K562 (cell line): ENCODE results near the gene DNAAF3. TPM values are rescaled to one million over a fixed set of nuclear protein-coding genes. Genes with fewer than 3 reads are reported as not detected.
A peak's percentile ranks its signal among the peaks of the same experiment; 100 is the strongest.

Experiments
- ATAC-seq: fragments of 200-7000 bp; cut with Tn5 transposase; 3 replicates; pipeline ENCODE4 v1.9.1; 2020; ENCODE audit warnings: moderate library complexity
- BruUV-seq: library from RNA; stranded (reverse); fragments of 400-500 nt; replicated peaks from 2 replicates; lab custom pipeline; 2021; lab: Mats Ljungman, UMichigan
- CTCF ChIA-PET: fragments of 300-600 bp; formaldehyde crosslinking; extraction: SDS; loops from one replicate; lab custom pipeline; 2021; ENCODE audit warnings: low intra/inter-chr PET ratio; lab: Yijun Ruan, JAX
- POLR2A ChIA-PET: fragments of 300-600, 350-650 bp; sonication (Branson Sonifier 250); formaldehyde crosslinking; extraction: SDS; loops from one replicate; lab custom pipeline; 2021; ENCODE audit warnings: antibody characterized with exemption, inconsistent platforms; lab: Yijun Ruan, JAX
- DNase-seq, 4 experiments: peaks; one replicate each; pipeline versions ENCODE4 v3.0.0 to v3.0.0-alpha.2; 2011 to 2018; ENCODE audit warnings: low spot score in 3 of 4, mixed read lengths in 3 of 4; ENCODE audit errors: extremely low read depth in 1 of 4
- FAIRE-seq: peaks from 2 replicates; lab custom pipeline; 2011; peaks lifted over from hg19 to GRCh38; lab: Jason Lieb, UNC
- H2AFZ ChIP-seq: 2 replicates; pipeline ENCODE4 v1.6.0; 2011; ENCODE audit warnings: low read depth, low read length, control low read depth, inconsistent platforms
- H3K27ac ChIP-seq: fragments of 200-600 bp; 3 replicates; pipeline ENCODE4 v1.8.0; 2011; ENCODE audit warnings: low read depth, mild to moderate bottlenecking, control low read depth, inconsistent platforms, low read length, moderate library complexity, mixed read lengths; ENCODE audit errors: extremely low read depth
- H3K27me3 ChIP-seq, 2 experiments: fragments of 300-600 bp in 1 of 2; 2 replicates in 1 of 2; 3 replicates in 1 of 2; pipeline versions ENCODE4 v1.6.0 to v1.8.0; 2011; ENCODE audit warnings: inconsistent platforms in 2 of 2, low read length in 2 of 2, mild to moderate bottlenecking in 1 of 2, mixed read lengths in 1 of 2, moderate library complexity in 1 of 2; ENCODE audit not compliant: control insufficient read depth in 2 of 2, insufficient read depth in 2 of 2
- H3K36me3 ChIP-seq: fragments of 300-600 bp; 3 replicates; pipeline ENCODE4 v1.8.0; 2011; ENCODE audit warnings: mild to moderate bottlenecking, low read length, inconsistent platforms; ENCODE audit not compliant: control insufficient read depth, insufficient read depth
- H3K4me1 ChIP-seq, 2 experiments: fragments of 200-600 bp in 1 of 2; replicated peaks in 1 of 2; 2 replicates in 1 of 2; 3 replicates in 1 of 2; pipeline versions ENCODE4 v1.5.1 to v1.8.0; 2011; ENCODE audit warnings: inconsistent platforms in 2 of 2, low read length in 2 of 2, mild to moderate bottlenecking in 1 of 2, mixed read lengths in 1 of 2, moderate library complexity in 1 of 2; ENCODE audit not compliant: control insufficient read depth in 2 of 2, insufficient read depth in 2 of 2
- H3K4me2 ChIP-seq: 2 replicates; pipeline ENCODE4 v1.6.1; 2011; ENCODE audit warnings: low read length, control low read depth, inconsistent platforms, mixed read lengths; ENCODE audit not compliant: insufficient read depth
- H3K4me3 ChIP-seq: fragments of 200-600 bp; sonication (generic), shearing (Covaris generic); 2 replicates; pipeline ENCODE4 v1.5.1; 2016; ENCODE audit warnings: control low read depth, inconsistent platforms
- H3K79me2 ChIP-seq: fragments of 200-600 bp; 3 replicates; pipeline ENCODE4 v1.8.0; 2011; ENCODE audit warnings: low read length, inconsistent platforms; ENCODE audit not compliant: control insufficient read depth, insufficient read depth
- H3K9ac ChIP-seq, 2 experiments: 2 replicates each; pipeline versions ENCODE4 v1.6.0 to v1.6.1; 2011; ENCODE audit warnings: low read depth in 2 of 2, low read length in 2 of 2, control low read depth in 1 of 2, inconsistent platforms in 1 of 2, mild to moderate bottlenecking in 1 of 2, mixed read lengths in 1 of 2; ENCODE audit not compliant: insufficient read depth in 1 of 2
- H3K9me1 ChIP-seq: one replicate; pipeline ENCODE4 v1.6.0; 2011; ENCODE audit warnings: inconsistent platforms, mild to moderate bottlenecking, low read length, moderate library complexity; ENCODE audit not compliant: control insufficient read depth, insufficient read depth
- H3K9me3 ChIP-seq: replicated peaks from 2 replicates; pipeline ENCODE4 v1.5.1; 2011; ENCODE audit warnings: low read depth, low read length, inconsistent platforms; ENCODE audit not compliant: control insufficient read depth, insufficient read depth
- H4K20me1 ChIP-seq: replicated peaks from 2 replicates; pipeline ENCODE4 v1.6.1; 2011; ENCODE audit warnings: low read length, inconsistent platforms, mixed read lengths; ENCODE audit not compliant: control insufficient read depth, insufficient read depth
- ASH1L ChIP-seq: fragments of 450-650 bp; IDR thresholded peaks from 2 replicates; pipeline ENCODE4 v1.6.1; 2018; ENCODE audit warnings: borderline replicate concordance, mild to moderate bottlenecking, low read depth; ENCODE audit not compliant: partially characterized antibody
- ETV1 ChIP-seq: fragments of 450-650 bp; conservative IDR thresholded peaks from 2 replicates; pipeline ENCODE4 v1.6.1; 2016; ENCODE audit warnings: missing genetic modification characterization, control low read depth, low read depth, missing compliant biosample characterization
- GABPB2 ChIP-seq: fragments of 250-450 bp; sonication (Bioruptor Pico); conservative IDR thresholded peaks from 2 replicates; pipeline ENCODE4 v1.5.1; 2021; ENCODE audit warnings: mild to moderate bottlenecking
- NRF1 ChIP-seq, 2 experiments: fragments of 450-650 bp; IDR thresholded peaks in 1 of 2; conservative IDR thresholded peaks in 1 of 2; 2 replicates each; pipeline ENCODE4 v1.6.1; 2014; ENCODE audit warnings: mild to moderate bottlenecking in 2 of 2
- PHF21A ChIP-seq: fragments of 450-650 bp; IDR thresholded peaks from 2 replicates; pipeline ENCODE4 v1.6.1; 2017; ENCODE audit warnings: low read depth, borderline replicate concordance
- TCF7 ChIP-seq: sonication (generic); IDR thresholded peaks from 2 replicates; pipeline ENCODE4 v1.6.1; 2016; ENCODE audit warnings: antibody characterized with exemption, borderline replicate concordance
- U2AF2 ChIP-seq: fragments of 200-400 bp; formaldehyde crosslinking; optimal IDR thresholded peaks from 2 replicates; pipeline ENCODE3; 2017; ENCODE audit warnings: low read depth, mild to moderate bottlenecking, low read length
- ZBTB33 ChIP-seq: sonication (generic); formaldehyde crosslinking; IDR thresholded peaks from 2 replicates; pipeline ENCODE4 v1.8.1; 2023; ENCODE audit warnings: mild to moderate bottlenecking, missing genetic modification reagents
- ZFP91 ChIP-seq: sonication (generic); formaldehyde crosslinking; IDR thresholded peaks from 2 replicates; pipeline ENCODE4 v1.8.0; 2022; ENCODE audit warnings: mild to moderate bottlenecking, missing genetic modification reagents
- WGBS: fragments of 100-300 bp; shearing (Covaris generic); methylation state at CpG from one replicate; pipeline ENCODE4 v1.1.6; 2016; ENCODE audit warnings: low coverage, mixed read lengths; ENCODE audit not compliant: insufficient coverage; ENCODE audit errors: missing lambda C conversion rate; 5-methylcytosine and 5-hydroxymethylcytosine counted together
- in situ Hi-C: fragments of 300-500 bp; cut with MboI; formaldehyde crosslinking; loops from 4 replicates; pipeline ENCODE4 v1.15.0; 2018; ENCODE audit warnings: inconsistent platforms, mixed read lengths
- intact Hi-C: fragments of 100-400 bp; cut with micrococcal nuclease; formaldehyde crosslinking; loops from 2 replicates; pipeline ENCODE4 v1.14.2; 2022
- polyA plus RNA-seq, 8 experiments: library from polyadenylated mRNA; depleted of rRNA in 4 of 8; stranded (reverse) in 5 of 8; unstranded in 3 of 8; fragments of >200 nt; fragmentation: Nextera tagmentation in 2 of 8; fragmentation: Illumina TruSeq in 1 of 8; extraction: Ambion mirVana in 2 of 8; extraction: Trizol in 1 of 8; gene quantifications; 2 replicates each; pipeline versions ENCODE4 v1.2.1 to v1.2.3, GENCODE V29; 2011 to 2014; ENCODE audit warnings: inconsistent platforms in 1 of 8, missing spikeins in 1 of 8
- total RNA-seq, 7 experiments: library from RNA; depleted of rRNA in 6 of 7; stranded (reverse); fragments of >200 nt in 6 of 7; fragmentation: Illumina TruSeq in 2 of 7; extraction: Trizol in 2 of 7; gene quantifications; 2 replicates each; pipeline versions ENCODE4 v1.2.1 to v1.2.3, GENCODE V29; 2011 to 2021; ENCODE audit warnings: low replicate concordance in 1 of 7

Gene DNAAF3
- total and polyA plus RNA-seq, 9 of the 15 experiments (the other 6 are each of a cell fraction or from before 2014, with no cell fraction given): 21.6 to 61.5 (median 43.0) TPM

GRCh38 chr19:55131421-55131820 is 35.0 kb downstream of the DNAAF3 start:
- H3K9ac ChIP-seq: no peak overlapping the region
- no TSS peak for BruUV-seq
- no peak overlapping the region for H3K4me3 ChIP-seq
- CTCF ChIA-PET: no interaction called here
- no peaks in the 10 kb centered on the region for H3K9me3 ChIP-seq
- WGBS: 88% methylated on average over 15 of the region's 16 CpGs
- H3K36me3 ChIP-seq: peaks cover 33% of the 10 kb centered on the region; the same call in 2 of the 3 replicates
- DNase-seq: no peak
- H3K79me2 ChIP-seq: no peaks in the 10 kb centered on the region
- H3K4me1 ChIP-seq: peaks cover 0 to 14% of the 10 kb centered on the region in 2 experiments; a peak in 3 of 5 replicates
- H3K27ac ChIP-seq: no peak overlapping the region
- no peak for ATAC-seq
- H2AFZ ChIP-seq: no peak overlapping the region
- H3K4me2 ChIP-seq: no peak overlapping the region
- H3K9me1 ChIP-seq: no peaks in the 10 kb centered on the region
- no peaks in the 10 kb centered on the region; the same call in 1 of the 2 replicates for H4K20me1 ChIP-seq
- no peak for TF ChIP-seq NRF1 (conservative IDR thresholded peaks at IDR 0.05 in 1 of 2, IDR thresholded peaks at IDR 0.05 in 1 of 2)
- no peak for TF ChIP-seq ASH1L
- TF ChIP-seq TCF7: no peak
- TF ChIP-seq ZBTB33: peak; percentile 41; the same call in 1 of the 2 replicates
- no peak for TF ChIP-seq PHF21A
- no peak for TF ChIP-seq GABPB2 (CRISPR knock-in tag)
- no peak for TF ChIP-seq U2AF2
- no peak for TF ChIP-seq ZFP91
- no peak for TF ChIP-seq ETV1 (tag)
- intact Hi-C loops: no loop called here
- POLR2A ChIA-PET: interaction anchor here (0.7 kb wide), 1 partner anchor 13 kb away, joined by 4 read pairs; no protein-coding TSS in a partner anchor
- no peak for FAIRE-seq
- no peaks in the 10 kb centered on the region for H3K27me3 ChIP-seq
- in situ Hi-C loops: loop anchor here (25.0 kb wide), 1 partner anchor 506 kb away; the partner anchor contains the start of genes CCDC106, ZNF580 and ZNF581
